MM.1S (cell line): ENCODE results near the gene ST6GALNAC1.

ENCODE experiments used
- DNase-seq: peaks from one replicate; pipeline ENCODE4 v3.0.0-alpha.2; 2015
- H2AFZ ChIP-seq: fragments of 300-600 bp; sonication (generic); 2 replicates; pipeline ENCODE4 v1.6.0; 2016; ENCODE audit warnings: antibody characterized with exemption, low read length
- H3F3A ChIP-seq: fragments of 300-600 bp; sonication (generic); 2 replicates; pipeline ENCODE4 v1.6.1; 2016; ENCODE audit warnings: mild to moderate bottlenecking, antibody characterized with exemption, low read length, moderate library complexity, mixed read lengths; ENCODE audit not compliant: insufficient read depth
- H3K27ac ChIP-seq: fragments of 300-600 bp; sonication (generic); 2 replicates; pipeline ENCODE4 v1.5.1; 2016; ENCODE audit warnings: mild to moderate bottlenecking, low read length
- H3K27me3 ChIP-seq: fragments of 300-600 bp; sonication (generic); replicated peaks from 2 replicates; pipeline ENCODE4 v1.6.0; 2016; ENCODE audit warnings: low read length; ENCODE audit not compliant: insufficient read depth
- H3K36me3 ChIP-seq: fragments of 300-600 bp; sonication (generic); replicated peaks from 2 replicates; pipeline ENCODE4 v1.6.1; 2016; ENCODE audit warnings: mild to moderate bottlenecking, low read length, mixed read lengths; ENCODE audit not compliant: insufficient read depth
- H3K4me1 ChIP-seq: fragments of 300-600 bp; sonication (generic); 2 replicates; pipeline ENCODE4 v1.6.1; 2016; ENCODE audit warnings: low read length, mixed read lengths
- H3K4me2 ChIP-seq: fragments of 300-600 bp; sonication (generic); 2 replicates; pipeline ENCODE4 v1.6.0; 2016; ENCODE audit warnings: low read depth, low read length
- H3K4me3 ChIP-seq: fragments of 300-600 bp; sonication (generic); 2 replicates; pipeline ENCODE4 v1.5.1; 2016; ENCODE audit warnings: low read length, mixed read lengths
- H3K79me2 ChIP-seq: fragments of 300-600 bp; sonication (generic); 2 replicates; pipeline ENCODE4 v1.6.1; 2016; ENCODE audit warnings: mixed run types, low read length, mixed read lengths
- H3K9ac ChIP-seq: fragments of 300-600 bp; sonication (generic); 2 replicates; pipeline ENCODE4 v1.6.1; 2016; ENCODE audit warnings: low read length, mixed read lengths
- H3K9me2 ChIP-seq: fragments of 300-600 bp; sonication (generic); replicated peaks from 2 replicates; pipeline ENCODE4 v1.6.1; 2016; ENCODE audit warnings: mild to moderate bottlenecking, low read length, mixed read lengths; ENCODE audit not compliant: insufficient read depth
- H3K9me3 ChIP-seq: fragments of 300-600 bp; sonication (generic); replicated peaks from 2 replicates; pipeline ENCODE4 v1.6.1; 2016; ENCODE audit warnings: mild to moderate bottlenecking, low read length, mixed read lengths; ENCODE audit not compliant: insufficient read depth
- H4K20me1 ChIP-seq: fragments of 300-600 bp; sonication (generic); 2 replicates; pipeline ENCODE4 v1.6.1; 2016; ENCODE audit warnings: mild to moderate bottlenecking, low read length, moderate library complexity, mixed read lengths; ENCODE audit not compliant: insufficient read depth
- EZH2 ChIP-seq: fragments of 300-600 bp; sonication (generic); optimal IDR thresholded peaks from 2 replicates; pipeline ENCODE3; 2017; ENCODE audit warnings: low read depth, mild to moderate bottlenecking, antibody characterized with exemption, low read length, mixed read lengths
- EZH2phosphoT487 ChIP-seq: fragments of 300-600 bp; sonication (generic); IDR thresholded peaks from 2 replicates; pipeline ENCODE4 v1.6.1; 2018; ENCODE audit warnings: antibody characterized with exemption, low read length
- TF ChIP-seq, protein P1 (sequence below): fragments of 300-600 bp; sonication (generic); IDR thresholded peaks from 2 replicates; pipeline ENCODE4 v1.5.1; 2016; ENCODE audit warnings: antibody characterized with exemption, low read length, mixed read lengths

The ST6GALNAC1 gene

DNA sequence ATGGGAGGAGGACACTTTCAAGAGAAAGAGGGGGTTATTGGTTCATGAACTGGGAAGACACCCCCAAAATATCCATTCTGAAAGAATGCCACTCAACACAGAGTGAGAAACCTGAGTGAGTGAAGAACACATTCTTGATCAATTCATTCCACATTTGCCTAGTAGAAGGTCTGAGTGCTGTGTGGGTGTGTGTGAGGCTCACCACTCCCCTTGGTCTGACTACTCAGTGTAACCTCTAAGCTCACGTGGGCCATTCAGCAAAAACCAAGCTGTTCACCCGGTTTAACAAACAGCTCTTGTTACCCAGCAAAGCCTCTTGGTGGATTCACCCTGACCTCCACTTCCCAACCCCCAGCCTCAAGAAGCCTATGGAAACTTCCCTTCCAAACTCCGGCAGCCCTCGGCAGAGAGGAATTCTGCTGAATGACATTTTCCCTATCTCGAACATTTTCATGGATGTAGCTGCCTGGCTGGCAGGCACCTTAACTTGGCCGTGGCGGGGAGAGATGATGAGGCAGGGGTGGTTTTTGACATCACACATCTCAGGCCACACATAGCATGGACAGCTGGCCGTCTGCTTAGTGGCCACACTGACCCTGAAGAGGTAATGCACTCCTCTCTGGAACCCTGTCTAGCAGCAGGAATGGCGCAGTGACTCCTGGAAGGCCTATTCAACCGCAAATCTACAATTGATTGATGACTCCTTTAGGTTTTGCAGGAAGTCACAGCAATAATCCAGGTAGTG, 11.6 kb downstream of the ST6GALNAC1 start:
- Histone ChIP-seq H3K9me2 (no peaks in the 10 kb centered on the region), H3K79me2 (no peaks in the 10 kb centered on the region), H3K4me1 (no peaks in the 10 kb centered on the region), H2AFZ (no peak overlapping the region), H3K27ac (no peak overlapping the region), H3K4me3 (no peak overlapping the region), H3K27me3 (peaks cover 43% of the 10 kb centered on the region), H3K4me2 (no peak overlapping the region), H3K36me3 (no peaks in the 10 kb centered on the region), H3F3A (no peaks in the 10 kb centered on the region), H4K20me1 (no peaks in the 10 kb centered on the region), H3K9me3 (no peaks in the 10 kb centered on the region), H3K9ac (no peak overlapping the region)
- TF ChIP-seq, protein P1, sequence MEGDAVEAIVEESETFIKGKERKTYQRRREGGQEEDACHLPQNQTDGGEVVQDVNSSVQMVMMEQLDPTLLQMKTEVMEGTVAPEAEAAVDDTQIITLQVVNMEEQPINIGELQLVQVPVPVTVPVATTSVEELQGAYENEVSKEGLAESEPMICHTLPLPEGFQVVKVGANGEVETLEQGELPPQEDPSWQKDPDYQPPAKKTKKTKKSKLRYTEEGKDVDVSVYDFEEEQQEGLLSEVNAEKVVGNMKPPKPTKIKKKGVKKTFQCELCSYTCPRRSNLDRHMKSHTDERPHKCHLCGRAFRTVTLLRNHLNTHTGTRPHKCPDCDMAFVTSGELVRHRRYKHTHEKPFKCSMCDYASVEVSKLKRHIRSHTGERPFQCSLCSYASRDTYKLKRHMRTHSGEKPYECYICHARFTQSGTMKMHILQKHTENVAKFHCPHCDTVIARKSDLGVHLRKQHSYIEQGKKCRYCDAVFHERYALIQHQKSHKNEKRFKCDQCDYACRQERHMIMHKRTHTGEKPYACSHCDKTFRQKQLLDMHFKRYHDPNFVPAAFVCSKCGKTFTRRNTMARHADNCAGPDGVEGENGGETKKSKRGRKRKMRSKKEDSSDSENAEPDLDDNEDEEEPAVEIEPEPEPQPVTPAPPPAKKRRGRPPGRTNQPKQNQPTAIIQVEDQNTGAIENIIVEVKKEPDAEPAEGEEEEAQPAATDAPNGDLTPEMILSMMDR: no peak
- DNase-seq: no peak

DNA sequence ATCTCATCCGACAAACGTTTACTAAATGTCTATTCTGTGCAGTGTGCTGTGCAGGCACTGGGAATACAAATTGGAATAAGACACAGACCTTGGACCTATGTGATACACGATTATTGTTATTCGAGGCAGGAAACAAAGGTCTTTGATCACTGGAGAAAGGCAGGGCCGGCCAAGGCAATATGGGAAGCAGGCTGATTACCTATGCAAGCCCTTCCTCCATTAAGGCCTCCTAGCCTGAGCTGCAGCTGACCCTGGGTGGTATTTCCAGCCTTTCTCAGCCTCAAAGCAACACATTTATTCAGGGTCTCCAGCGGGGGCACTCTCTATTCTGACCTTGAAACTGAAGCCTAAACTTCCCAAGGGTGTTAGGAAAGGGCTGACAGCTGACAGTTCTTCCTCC, 13.4 kb downstream of the ST6GALNAC1 start:
- Histone ChIP-seq H3K9ac (no peak overlapping the region), H3K4me3 (no peak overlapping the region), H3K9me2 (no peaks in the 10 kb centered on the region), H2AFZ (no peak overlapping the region), H3K79me2 (no peaks in the 10 kb centered on the region), H3K4me1 (no peaks in the 10 kb centered on the region), H3K27ac (no peak overlapping the region), H3K9me3 (no peaks in the 10 kb centered on the region), H3K36me3 (no peaks in the 10 kb centered on the region), H4K20me1 (no peaks in the 10 kb centered on the region), H3K4me2 (no peak overlapping the region), H3K27me3 (peaks cover 50% of the 10 kb centered on the region), H3F3A (no peaks in the 10 kb centered on the region)
- DNase-seq: no peak
- no peak for TF ChIP-seq EZH2
- TF ChIP-seq, protein P1: no peak
- TF ChIP-seq EZH2phosphoT487: no peak

DNA sequence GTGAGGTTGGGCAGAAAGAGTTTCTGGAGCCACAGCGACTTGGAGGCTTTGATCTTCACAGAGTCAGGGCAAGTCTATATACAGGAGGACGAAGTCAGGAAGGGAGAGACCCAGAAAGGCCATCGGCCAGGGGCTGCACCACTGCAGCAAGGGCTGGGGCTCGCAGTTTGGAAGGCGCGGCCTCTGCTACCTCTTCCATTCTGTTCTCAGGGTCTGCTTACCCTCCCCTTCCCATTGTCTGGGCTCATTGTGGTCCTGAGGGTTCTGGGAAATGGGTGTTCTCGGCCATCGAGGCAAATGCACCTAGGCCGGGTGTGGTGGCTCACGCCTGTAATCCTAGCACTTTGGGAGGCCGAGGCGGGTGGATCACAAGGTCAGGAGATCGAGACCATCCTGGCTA, 16.0 kb downstream of the ST6GALNAC1 start:
- Histone ChIP-seq H3K27ac (no peak overlapping the region), H3F3A (no peaks in the 10 kb centered on the region), H3K4me1 (no peaks in the 10 kb centered on the region), H3K4me2 (no peak overlapping the region), H3K27me3 (peaks cover 55% of the 10 kb centered on the region), H2AFZ (no peak overlapping the region), H4K20me1 (no peaks in the 10 kb centered on the region), H3K9me3 (no peaks in the 10 kb centered on the region), H3K9ac (no peak overlapping the region), H3K9me2 (no peaks in the 10 kb centered on the region), H3K79me2 (no peaks in the 10 kb centered on the region), H3K4me3 (no peak overlapping the region), H3K36me3 (no peaks in the 10 kb centered on the region)
- no peak for DNase-seq
- no peak for TF ChIP-seq EZH2
- TF ChIP-seq EZH2phosphoT487: no peak
- TF ChIP-seq, protein P1: no peak
